Activated naive CD8-positive, alpha-beta T cell treated with anti-CD3 and anti-CD28 coated beads, Interleukin-2, amount 10 ng/mL, durations not matched to agents 7 days and 5 days (primary cell): ENCODE data around the gene IRX4. TPM values are rescaled to one million over a fixed set of nuclear protein-coding genes. Genes with fewer than 3 reads are reported as not detected.

Experiments
- ATAC-seq: fragments of 150-1000 bp; cut with Tn5 transposase; one replicate; pipeline ENCODE4 v1.10.0; 2021; ENCODE audit warnings: low read depth, moderate library complexity
- POLR2A ChIA-PET: fragments of 350-600 bp; sonication (Branson Sonifier 250); formaldehyde crosslinking; loops from one replicate; lab custom pipeline; 2021; ENCODE audit warnings: antibody characterized with exemption; lab: Charles Lee
- DNase-seq: peaks from one replicate; pipeline ENCODE4 v3.0.0; 2021
- H3K27ac Mint-ChIP-seq: one replicate; pipeline ENCODE4 v1.8.0; 2022; ENCODE audit warnings: mild to moderate bottlenecking, mixed read lengths
- H3K27me3 Mint-ChIP-seq: one replicate; pipeline ENCODE4 v1.8.0; 2022; ENCODE audit warnings: mild to moderate bottlenecking, moderate library complexity, mixed read lengths
- H3K36me3 Mint-ChIP-seq: one replicate; pipeline ENCODE4 v1.8.0; 2021; ENCODE audit warnings: mild to moderate bottlenecking, mixed read lengths
- H3K4me1 Mint-ChIP-seq: one replicate; pipeline ENCODE4 v1.8.0; 2021; ENCODE audit warnings: mixed read lengths
- H3K4me3 Mint-ChIP-seq: one replicate; pipeline ENCODE4 v1.8.0; 2022; ENCODE audit warnings: mild to moderate bottlenecking, moderate library complexity, mixed read lengths
- H3K9me3 Mint-ChIP-seq: one replicate; pipeline ENCODE4 v1.8.0; 2021; ENCODE audit warnings: mixed read lengths
- total RNA-seq, 2 experiments: library from RNA; stranded (reverse); gene quantifications; one replicate each; pipeline ENCODE4 v1.2.3, GENCODE V29; 2021

IRX4 gene
- total RNA-seq, 2 experiments from 2014 or later, result not detected

GRCh38 chr5:1908931-1909330 is 26.2 kb upstream of the IRX4 start:
- ATAC-seq (no peak), DNase-seq (no peak)
- no peak overlapping the region for H3K4me3 Mint-ChIP-seq
- no peaks in the 10 kb centered on the region for H3K36me3 Mint-ChIP-seq
- peaks cover under 1% of the 10 kb centered on the region for H3K9me3 Mint-ChIP-seq
- POLR2A ChIA-PET, result no interaction called here
- no peak overlapping the region for H3K27ac Mint-ChIP-seq
- H3K27me3 Mint-ChIP-seq, result peaks cover 3% of the 10 kb centered on the region
- H3K4me1 Mint-ChIP-seq, result no peaks in the 10 kb centered on the region

- Mint-ChIP-seq H3K4me3 (no peak overlapping the region), H3K27me3 (peaks cover 5% of the 10 kb centered on the region), H3K4me1 (no peaks in the 10 kb centered on the region), H3K27ac (no peak overlapping the region), H3K9me3 (peaks cover 1% of the 10 kb centered on the region), H3K36me3 (no peaks in the 10 kb centered on the region)
- DNase-seq, result no peak
- POLR2A ChIA-PET, result no interaction called here
- no peak for ATAC-seq
Measured at GRCh38 chr5:1907616-1908015, 24.9 kb upstream of the IRX4 start.

GRCh38 chr5:1905108-1905507 is 22.4 kb upstream of the IRX4 start:
- H3K4me3 Mint-ChIP-seq, result no peak overlapping the region
- H3K36me3 Mint-ChIP-seq, result no peaks in the 10 kb centered on the region
- DNase-seq (no peak), ATAC-seq (no peak)
- no peaks in the 10 kb centered on the region for H3K4me1 Mint-ChIP-seq
- POLR2A ChIA-PET, result no interaction called here
- peaks cover 1% of the 10 kb centered on the region for H3K9me3 Mint-ChIP-seq
- no peak overlapping the region for H3K27ac Mint-ChIP-seq
- H3K27me3 Mint-ChIP-seq, result peaks cover 7% of the 10 kb centered on the region

- DNase-seq (no peak), ATAC-seq (no peak)
- Mint-ChIP-seq H3K9me3 (peaks cover 1% of the 10 kb centered on the region), H3K36me3 (no peaks in the 10 kb centered on the region), H3K4me1 (no peaks in the 10 kb centered on the region), H3K27me3 (peaks cover 7% of the 10 kb centered on the region), H3K4me3 (no peak overlapping the region), H3K27ac (no peak overlapping the region)
- POLR2A ChIA-PET, result no interaction called here
Measured at GRCh38 chr5:1901983-1902382, 19.3 kb upstream of the IRX4 start.

GRCh38 chr5:1901061-1901460 is 18.3 kb upstream of the IRX4 start:
- ATAC-seq (no peak), DNase-seq (no peak)
- POLR2A ChIA-PET, result no interaction called here
- Mint-ChIP-seq H3K9me3 (peaks cover 1% of the 10 kb centered on the region), H3K36me3 (no peaks in the 10 kb centered on the region), H3K4me3 (no peak overlapping the region), H3K4me1 (no peaks in the 10 kb centered on the region), H3K27ac (no peak overlapping the region), H3K27me3 (peaks cover 6% of the 10 kb centered on the region)

- Mint-ChIP-seq H3K4me3 (no peak overlapping the region), H3K27ac (no peak overlapping the region), H3K4me1 (no peaks in the 10 kb centered on the region), H3K9me3 (peaks cover 1% of the 10 kb centered on the region), H3K36me3 (no peaks in the 10 kb centered on the region), H3K27me3 (peaks cover 4% of the 10 kb centered on the region)
- no peak for DNase-seq
- ATAC-seq, result no peak
- POLR2A ChIA-PET, result no interaction called here
Measured at GRCh38 chr5:1899201-1899600, 16.5 kb upstream of the IRX4 start.

- ATAC-seq (no peak), DNase-seq (no peak)
- Mint-ChIP-seq H3K27me3 (peaks cover 2% of the 10 kb centered on the region), H3K27ac (no peak overlapping the region), H3K9me3 (no peaks in the 10 kb centered on the region), H3K36me3 (no peaks in the 10 kb centered on the region), H3K4me1 (no peaks in the 10 kb centered on the region), H3K4me3 (no peak overlapping the region)
- POLR2A ChIA-PET, result no interaction called here
Measured at GRCh38 chr5:1897816-1898450, 15.2 kb upstream of the IRX4 start.

GRCh38 chr5:1897386-1897785 is 14.7 kb upstream of the IRX4 start:
- peaks cover 2% of the 10 kb centered on the region for H3K27me3 Mint-ChIP-seq
- no peaks in the 10 kb centered on the region for H3K9me3 Mint-ChIP-seq
- DNase-seq (no peak), ATAC-seq (no peak)
- no peaks in the 10 kb centered on the region for H3K36me3 Mint-ChIP-seq
- POLR2A ChIA-PET, result no interaction called here
- no peak overlapping the region for H3K27ac Mint-ChIP-seq
- H3K4me3 Mint-ChIP-seq, result no peak overlapping the region
- no peaks in the 10 kb centered on the region for H3K4me1 Mint-ChIP-seq

- no peaks in the 10 kb centered on the region for H3K36me3 Mint-ChIP-seq
- POLR2A ChIA-PET, result no interaction called here
Measured at GRCh38 chr5:1896602-1897376, 14.1 kb upstream of the IRX4 start.

GRCh38 chr5:1895739-1896420 is 13.2 kb upstream of the IRX4 start:
- Mint-ChIP-seq H3K36me3 (no peaks in the 10 kb centered on the region), H3K27ac (no peak overlapping the region), H3K4me3 (no peak overlapping the region), H3K9me3 (no peaks in the 10 kb centered on the region), H3K4me1 (no peaks in the 10 kb centered on the region), H3K27me3 (peaks cover 4% of the 10 kb centered on the region)
- POLR2A ChIA-PET, result no interaction called here
- DNase-seq, result no peak
- no peak for ATAC-seq

More at GRCh38 chr5:1896602-1897376, 14.1 kb upstream of the IRX4 start:
- Mint-ChIP-seq H3K4me3 (no peak overlapping the region), H3K27ac (no peak overlapping the region), H3K4me1 (no peaks in the 10 kb centered on the region), H3K27me3 (peaks cover 2% of the 10 kb centered on the region), H3K9me3 (no peaks in the 10 kb centered on the region)
- DNase-seq (no peak), ATAC-seq (no peak)

GRCh38 chr5:1894243-1894642 is 11.5 kb upstream of the IRX4 start:
- Mint-ChIP-seq H3K4me3 (no peak overlapping the region), H3K27ac (no peak overlapping the region), H3K27me3 (peaks cover 9% of the 10 kb centered on the region), H3K9me3 (no peaks in the 10 kb centered on the region), H3K4me1 (no peaks in the 10 kb centered on the region), H3K36me3 (no peaks in the 10 kb centered on the region)
- no peak for ATAC-seq
- POLR2A ChIA-PET, result no interaction called here
- DNase-seq, result no peak

GRCh38 chr5:1893754-1894153 is 11.0 kb upstream of the IRX4 start:
- DNase-seq, result no peak
- no peaks in the 10 kb centered on the region for H3K9me3 Mint-ChIP-seq
- no peaks in the 10 kb centered on the region for H3K36me3 Mint-ChIP-seq
- no peak for ATAC-seq
- H3K4me1 Mint-ChIP-seq, result no peaks in the 10 kb centered on the region
- H3K27ac Mint-ChIP-seq, result no peak overlapping the region
- no peak overlapping the region for H3K4me3 Mint-ChIP-seq
- POLR2A ChIA-PET, result no interaction called here
- peaks cover 14% of the 10 kb centered on the region for H3K27me3 Mint-ChIP-seq

GRCh38 chr5:1892685-1893445 is 10.1 kb upstream of the IRX4 start:
- peaks cover 20% of the 10 kb centered on the region for H3K27me3 Mint-ChIP-seq
- POLR2A ChIA-PET, result no interaction called here

More at GRCh38 chr5:1892685-1893445, 10.1 kb upstream of the IRX4 start:
- Mint-ChIP-seq H3K9me3 (no peaks in the 10 kb centered on the region), H3K4me1 (no peaks in the 10 kb centered on the region), H3K4me3 (no peak overlapping the region), H3K27ac (no peak overlapping the region), H3K36me3 (no peaks in the 10 kb centered on the region)
- ATAC-seq (no peak), DNase-seq (no peak)
